Stimulated activated CD4-positive, alpha-beta T cell treated with anti-CD3 and anti-CD28 coated beads, Interleukin-2, amount 100 ng/mL, for 4 hours (primary cell): Measurements from ENCODE around the gene GREM2.

Source experiments
- DNase-seq: peaks from one replicate; pipeline ENCODE4 v3.0.0-alpha.2; 2020; ENCODE audit warnings: low read depth

The GREM2 gene

DNA sequence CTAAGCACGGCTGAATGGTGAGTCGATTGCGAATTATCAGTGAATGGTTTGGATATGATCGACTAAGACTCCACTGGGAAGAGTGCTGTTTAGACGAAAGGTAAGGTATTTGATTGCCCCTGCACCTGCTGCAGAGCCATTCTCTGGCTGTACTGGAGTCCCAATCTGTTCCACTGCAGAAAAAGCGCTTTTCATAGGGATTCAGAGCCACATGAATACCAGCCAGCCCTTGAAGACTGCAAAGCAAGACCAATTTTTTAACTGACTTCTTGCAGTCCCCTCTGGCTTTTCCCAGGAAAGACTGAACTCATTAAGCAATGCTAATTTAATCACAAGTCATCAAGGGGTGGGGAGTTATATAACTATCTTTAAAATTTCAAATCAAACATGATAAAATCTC is 1.3 kb downstream of the GREM2 start:
- no peak for DNase-seq

DNA sequence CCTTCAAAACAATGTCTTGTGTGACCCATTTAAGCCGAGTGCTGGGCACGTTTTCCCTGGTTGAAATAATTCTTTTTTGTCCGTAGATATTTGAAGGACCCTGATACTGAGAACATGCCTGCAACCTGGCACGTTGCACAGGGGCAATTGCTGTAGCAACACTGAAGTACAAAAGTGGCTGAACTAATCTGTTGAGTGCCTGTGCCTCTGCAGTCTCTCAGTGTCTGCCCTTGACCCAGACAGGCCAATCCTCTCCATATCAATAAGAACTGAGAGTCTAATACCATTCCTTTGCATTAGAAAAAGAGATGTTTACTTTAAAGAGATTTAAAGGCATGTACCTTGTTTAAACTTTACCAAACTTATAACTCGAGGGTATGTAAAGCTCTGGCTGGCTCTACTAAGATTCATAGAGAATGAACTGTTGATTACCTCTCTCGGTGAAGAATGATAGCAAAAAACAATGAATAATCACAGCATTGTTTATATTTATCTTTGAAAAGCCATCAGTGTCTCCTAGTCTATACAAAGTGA is 2.4 kb downstream of the GREM2 start:
- DNase-seq = no peak

DNA sequence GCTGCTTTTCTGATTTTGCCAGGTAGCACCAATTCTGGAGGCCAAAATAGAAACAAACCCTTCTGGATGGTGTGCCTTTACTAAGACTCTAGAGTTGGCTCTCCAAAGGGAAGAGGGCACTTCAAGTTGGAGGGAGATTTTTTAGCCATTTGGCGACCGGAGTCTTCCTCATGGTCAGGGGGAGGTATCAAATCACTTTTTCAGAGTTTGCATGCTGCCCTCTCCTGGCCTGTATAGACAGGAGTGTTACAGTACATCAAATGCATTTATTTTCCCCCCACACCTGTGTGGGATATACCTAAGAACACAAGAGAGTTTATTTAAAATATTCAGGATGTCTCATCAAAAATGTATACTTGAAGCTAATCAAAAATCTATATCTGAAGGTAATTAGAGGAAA is 3.2 kb downstream of the GREM2 start:
- no peak for DNase-seq

DNA sequence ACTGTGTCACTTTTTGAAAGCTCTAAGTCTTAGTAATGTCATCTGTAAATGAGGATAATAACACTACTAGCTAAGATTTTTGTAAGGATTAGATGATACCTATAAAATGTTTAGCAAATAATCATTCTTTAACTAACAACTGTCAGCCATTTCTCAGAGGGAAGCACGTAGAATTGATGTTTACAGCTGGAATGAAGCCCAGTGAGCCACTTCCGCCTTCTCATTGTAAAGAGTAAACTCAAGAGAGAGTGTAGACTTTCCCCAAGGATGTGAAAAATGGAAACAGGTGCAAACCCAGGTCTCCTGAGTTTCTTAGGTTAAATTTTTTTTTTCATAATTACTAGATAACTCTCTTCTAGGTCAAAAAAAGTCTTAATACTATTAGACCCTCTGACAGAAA is 4.9 kb downstream of the GREM2 start:
- no peak for DNase-seq

DNA sequence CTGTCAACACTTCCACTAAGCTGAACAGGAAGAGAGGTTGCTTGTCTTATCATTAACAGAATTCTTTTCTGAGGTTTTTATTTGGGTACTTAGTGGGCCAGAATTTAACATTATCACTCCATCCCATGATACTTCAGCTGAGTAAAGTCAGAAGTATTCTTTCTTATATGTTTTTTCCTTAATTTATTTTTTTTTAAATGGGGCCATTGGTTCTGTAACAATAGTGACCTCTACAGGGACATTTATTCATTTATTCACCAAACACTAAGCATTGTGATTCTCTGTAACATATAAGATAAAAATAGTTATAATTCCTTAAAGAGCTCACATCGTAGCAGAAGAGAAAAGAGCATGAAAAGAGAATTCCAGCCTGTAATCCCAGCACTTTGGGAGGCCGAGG is 9.8 kb downstream of the GREM2 start:
- DNase-seq = no peak

DNA sequence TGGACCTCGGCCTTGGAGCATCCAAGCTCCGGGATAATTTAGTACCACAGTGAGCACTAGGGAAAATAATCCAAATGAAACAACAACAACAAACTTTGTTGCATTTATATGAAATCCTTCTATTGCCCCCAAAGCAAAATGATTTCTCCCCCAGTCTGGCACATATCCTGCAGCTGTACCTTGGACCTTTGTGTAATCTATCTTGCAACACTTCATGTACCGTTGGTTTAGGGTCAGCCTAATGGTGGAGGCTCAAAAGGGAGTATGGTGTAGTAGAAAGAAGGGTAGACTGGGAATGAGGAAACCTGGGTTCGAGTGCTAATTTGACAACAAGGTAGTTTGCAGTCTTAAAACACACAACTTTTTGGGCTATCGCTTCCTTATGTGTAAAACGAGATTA is 12.1 kb downstream of the GREM2 start:
- no peak for DNase-seq

DNA sequence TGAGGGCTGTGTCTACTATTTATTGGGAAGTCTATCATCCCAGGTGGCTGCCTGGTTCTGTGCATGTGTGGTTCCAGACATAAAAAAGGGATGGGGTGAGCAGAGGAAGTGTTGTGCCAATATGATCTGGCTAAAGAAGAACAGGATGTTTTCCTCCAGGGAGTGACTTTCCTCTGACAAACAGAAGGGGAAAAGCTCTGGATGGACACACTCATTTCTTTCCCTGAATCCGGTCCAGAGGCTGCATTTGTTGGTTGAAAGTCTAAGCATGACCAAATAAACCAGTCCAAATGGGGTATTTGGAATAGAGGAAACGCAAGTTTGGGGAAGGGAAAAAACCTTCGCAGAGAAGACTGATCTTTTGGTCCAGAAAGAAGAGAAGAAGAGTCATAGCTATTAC is 12.7 kb downstream of the GREM2 start:
- DNase-seq = no peak

DNA sequence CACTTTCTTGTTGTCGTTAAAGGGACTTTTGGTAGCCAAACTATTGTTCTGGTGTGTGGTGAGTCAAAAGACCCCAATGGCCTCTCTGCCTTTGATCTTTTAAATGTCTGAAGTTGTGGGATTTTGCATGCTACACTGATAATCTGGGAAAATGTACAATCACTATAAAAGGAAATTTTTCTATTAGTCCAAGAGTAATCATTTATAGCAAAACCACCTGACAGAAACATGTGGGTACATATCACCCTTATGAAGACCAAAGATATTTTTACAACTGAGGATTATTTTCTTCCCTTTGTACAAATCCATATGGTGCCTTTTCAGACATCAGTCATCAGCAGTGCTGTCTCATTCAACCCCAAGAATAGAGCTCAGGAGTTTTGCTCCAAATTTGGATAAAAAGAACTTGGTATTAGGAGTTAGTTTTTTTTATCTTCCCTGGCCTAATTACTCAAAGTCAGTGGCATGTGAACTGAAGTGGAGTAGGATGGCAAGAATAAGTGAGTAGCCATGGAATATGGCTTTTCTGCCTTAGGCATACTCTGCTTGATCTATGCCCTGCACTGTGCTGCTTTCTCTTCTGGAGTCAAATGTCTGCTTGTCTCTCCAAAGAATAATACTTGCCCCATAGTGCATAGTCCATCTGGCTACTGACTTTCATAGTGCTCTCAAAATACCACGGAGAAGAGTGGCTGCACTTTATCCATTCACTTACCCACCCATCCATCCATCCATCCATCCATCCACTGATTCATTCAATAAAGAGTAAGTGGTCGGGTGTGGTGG is 13.5 kb downstream of the GREM2 start:
- DNase-seq = no peak

DNA sequence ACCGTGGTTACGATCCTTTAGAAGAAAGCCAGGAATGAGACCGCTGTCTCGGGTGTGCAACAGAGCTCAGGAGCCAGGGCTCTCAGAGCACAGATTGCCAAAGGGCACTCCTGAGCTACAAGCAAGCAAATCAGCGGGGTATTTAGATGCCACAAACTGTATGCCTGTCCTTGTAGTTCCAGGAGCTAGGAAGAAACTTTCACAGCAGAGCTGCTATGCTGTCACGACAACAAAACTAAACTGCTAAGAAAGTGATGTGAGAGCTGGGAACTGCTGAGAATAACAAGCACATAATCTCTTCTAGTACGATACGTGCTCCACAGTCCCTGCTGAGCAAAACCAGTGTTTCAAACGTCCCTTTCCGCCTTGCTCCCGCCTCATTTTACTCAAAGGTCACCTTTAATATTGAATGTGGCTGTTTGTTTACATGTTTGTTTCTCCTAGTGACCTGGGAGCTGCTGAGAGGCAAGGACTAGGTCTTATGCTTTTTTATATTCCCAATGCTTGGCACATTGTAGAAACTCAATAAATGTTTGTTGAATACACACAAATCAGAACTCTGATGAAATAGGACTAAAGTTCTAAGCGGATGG is 14.7 kb downstream of the GREM2 start:
- no peak for DNase-seq

DNA sequence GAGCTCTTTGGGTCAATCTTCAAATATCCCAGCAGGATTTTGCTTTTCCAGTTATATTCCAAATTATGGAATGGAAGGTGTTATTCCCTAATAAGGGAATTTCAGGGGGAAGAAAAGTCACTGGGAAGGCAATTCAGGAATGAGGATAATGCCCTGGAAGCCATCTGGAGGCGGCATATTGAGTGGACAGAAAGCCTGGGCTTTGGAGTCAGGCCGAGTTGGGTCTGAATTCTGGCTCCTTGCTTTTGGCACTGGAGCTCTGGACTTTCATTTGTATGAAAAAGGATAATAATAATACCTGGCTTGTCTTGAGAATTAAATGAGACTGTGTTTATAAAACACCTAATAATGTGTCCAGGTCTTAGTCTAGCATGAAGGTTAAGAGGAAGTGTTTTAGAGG is 16.5 kb downstream of the GREM2 start:
- DNase-seq = no peak

DNA sequence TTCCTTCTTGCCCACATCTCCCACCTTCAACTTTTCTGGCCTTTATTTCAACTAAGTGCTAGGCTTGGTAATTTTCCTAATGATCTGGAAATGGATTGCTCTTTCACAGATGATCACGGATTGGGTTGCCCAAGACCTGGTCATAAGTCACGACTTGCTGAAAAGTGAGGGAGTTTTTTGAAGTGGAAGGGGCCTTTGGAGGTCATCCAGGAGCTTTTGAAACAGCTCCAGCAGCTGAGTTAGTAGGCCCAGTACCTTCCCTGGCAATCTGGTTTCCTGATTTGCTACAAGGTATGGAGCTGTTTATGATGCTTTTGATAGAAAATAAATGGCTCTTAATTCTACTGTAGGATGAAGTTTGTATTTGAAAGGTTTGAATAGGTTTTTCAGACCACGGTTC is 20.4 kb downstream of the GREM2 start:
- DNase-seq = no peak

DNA sequence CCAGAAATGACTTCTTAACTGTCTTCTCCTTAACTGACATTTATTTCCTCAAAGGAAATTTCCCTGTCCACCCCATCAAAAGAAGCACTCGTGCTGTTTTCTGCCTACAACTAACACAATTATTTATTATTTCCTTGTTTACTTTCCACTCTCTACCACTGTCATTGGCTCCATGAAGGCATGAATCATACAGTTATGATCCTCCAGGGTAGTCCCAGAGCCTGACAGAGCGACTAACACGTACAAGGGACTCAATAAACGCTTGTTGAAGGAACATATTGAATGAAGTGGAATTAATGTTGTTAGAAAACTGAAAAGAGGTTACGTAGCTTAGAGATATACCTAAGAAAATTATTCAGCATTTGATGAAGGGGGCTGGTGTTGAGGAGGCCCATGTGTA is 20.9 kb downstream of the GREM2 start:
- no peak for DNase-seq

DNA sequence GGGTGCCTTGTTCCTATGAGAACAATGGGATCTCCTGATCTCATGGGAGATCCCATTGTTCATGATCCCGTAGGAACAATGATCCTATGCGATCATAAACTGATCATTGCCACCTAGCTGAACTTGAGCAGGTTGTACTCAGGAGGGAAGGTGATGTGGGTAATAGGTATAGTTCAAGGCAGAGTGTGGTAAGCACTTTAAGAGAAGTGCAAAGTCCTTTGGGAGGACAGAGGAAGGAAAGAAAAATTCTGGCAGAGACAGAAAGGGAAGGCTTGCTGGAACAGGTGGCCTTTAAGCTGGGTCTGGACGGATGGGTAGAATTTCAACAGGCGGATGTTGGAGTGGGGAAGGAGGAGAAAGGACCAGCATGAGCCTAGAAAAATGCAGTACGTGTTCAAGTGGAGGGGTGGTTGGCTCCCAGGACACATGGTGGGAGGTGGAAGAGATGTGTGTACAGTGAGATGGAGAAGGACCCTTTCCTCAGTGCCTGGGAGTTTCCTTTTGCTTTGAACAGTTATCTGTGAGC is 22.3 kb downstream of the GREM2 start:
- DNase-seq = no peak

DNA sequence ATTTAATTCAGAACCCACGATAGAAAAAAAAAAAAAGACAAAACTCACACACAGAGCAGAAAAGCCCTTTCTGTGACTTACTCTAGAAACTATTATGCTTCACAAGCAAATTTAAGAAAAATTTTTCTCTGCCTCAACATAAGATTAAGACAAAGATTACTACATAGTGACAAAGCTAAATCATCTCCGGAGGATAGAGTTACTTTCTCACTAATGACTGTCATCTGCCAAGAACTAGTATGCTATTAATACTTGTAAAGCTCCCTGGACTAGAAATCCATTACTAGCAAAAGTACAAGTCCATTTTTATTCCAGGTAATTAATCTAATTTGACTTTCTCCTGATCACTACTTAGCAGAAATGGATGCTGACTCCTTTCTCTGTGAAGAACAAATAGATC is 25.9 kb downstream of the GREM2 start:
- DNase-seq = no peak

DNA sequence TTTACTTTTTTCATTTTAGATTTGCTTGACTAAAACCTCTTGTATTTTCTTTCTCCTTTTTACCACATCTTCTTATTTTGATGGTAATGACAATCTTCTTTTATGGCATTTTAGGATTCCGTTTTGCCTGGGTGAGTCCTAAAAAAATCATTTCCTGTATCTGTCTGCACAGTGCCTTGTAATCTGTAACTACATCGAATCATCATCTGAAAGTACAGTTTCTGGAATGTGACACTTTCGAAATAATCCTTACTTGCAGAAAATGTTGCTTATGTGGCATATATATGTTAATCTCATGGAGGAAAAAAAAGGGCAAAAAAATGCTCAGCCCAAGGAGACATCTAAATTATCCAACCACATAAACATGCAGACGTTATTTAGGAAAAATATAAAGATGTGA is 29.0 kb downstream of the GREM2 start:
- no peak for DNase-seq

DNA sequence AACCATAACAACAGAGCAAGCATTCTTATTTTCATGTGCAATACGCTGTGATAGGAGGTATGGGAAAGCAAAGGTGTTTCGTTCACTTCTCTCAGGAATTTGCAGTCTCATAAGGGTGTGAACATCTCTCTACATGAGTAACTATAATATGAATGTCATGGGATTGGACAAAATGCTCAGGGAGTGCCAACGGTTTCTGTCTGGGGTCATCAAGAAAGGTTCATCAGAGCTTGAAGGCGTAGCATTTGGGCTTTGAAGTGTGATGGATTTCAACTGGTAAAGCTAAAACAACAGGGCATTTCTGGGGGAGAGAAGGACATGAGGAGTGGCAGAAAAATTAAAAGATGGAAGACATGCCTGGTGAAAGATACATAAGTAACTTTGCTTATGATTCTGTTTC is 32.4 kb downstream of the GREM2 start:
- no peak for DNase-seq

DNA sequence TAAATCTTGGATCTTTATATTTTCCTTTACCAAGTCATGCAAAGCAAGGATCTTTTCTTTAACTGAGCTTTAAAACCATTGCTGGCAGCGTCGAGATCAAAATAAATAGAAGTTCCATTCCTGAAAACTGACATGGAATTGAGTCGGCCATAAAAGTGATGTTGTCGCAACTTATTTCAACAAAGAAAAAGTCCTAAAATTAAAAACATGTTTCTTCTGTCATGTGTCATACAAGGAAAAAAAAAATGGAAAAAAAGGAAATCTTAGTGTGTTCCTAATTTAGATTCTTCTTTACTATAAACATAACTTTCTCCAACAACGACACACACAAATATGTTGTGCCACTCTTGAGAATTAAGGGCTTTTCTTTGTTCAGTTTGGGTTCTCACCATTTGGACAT is 34.9 kb downstream of the GREM2 start:
- DNase-seq = no peak

DNA sequence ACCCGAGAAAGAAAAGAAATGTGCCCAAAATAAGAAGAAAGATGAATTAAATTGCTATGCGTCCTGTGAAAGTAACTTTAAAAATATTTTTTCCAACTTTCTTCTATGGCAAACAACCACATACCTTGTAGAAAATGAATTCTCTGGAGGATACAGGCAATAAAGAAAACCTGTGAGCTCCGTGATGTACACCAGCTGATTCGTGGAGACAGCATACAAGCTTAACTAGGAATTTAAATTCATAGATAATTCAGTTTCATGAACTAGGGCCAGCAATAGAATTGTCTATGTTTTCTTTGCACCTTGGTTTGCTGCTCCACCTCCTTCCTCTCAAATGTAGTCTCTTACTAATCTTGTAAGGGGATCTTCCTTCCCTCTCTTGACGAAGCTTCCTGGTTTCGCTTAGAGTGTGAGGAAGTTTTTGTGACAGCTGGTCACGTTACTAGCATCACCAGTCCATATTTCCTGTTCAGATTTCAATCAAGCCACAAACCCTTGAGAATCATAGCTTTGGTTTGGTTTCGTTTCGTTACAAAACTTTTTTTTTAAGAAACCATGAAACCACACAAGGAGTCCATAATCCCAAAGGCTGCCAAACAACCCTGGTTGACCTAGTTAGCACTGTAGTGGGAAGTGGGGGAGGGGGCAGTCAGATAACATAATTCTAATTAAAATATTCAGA is 35.8 kb downstream of the GREM2 start:
- peak; percentile 3 for DNase-seq

DNA sequence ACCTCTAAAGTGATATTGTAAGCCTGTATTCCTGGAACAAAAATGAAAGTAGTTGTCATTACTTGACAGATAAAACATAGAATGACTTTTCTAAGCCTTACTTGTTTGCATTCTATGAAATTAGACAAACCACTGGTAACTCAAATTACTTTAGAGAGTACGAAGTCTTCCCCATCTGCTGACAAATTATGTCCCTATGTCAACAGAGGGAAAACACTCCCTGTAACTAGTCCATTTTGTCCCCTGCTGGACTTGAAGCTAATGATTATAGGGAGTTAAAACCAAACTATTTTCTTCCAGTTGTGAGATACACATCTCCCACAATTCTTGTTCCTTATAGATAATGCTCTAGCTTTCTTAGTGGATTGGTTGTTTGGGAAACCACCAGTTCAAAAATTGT is 39.6 kb downstream of the GREM2 start:
- DNase-seq = no peak

DNA sequence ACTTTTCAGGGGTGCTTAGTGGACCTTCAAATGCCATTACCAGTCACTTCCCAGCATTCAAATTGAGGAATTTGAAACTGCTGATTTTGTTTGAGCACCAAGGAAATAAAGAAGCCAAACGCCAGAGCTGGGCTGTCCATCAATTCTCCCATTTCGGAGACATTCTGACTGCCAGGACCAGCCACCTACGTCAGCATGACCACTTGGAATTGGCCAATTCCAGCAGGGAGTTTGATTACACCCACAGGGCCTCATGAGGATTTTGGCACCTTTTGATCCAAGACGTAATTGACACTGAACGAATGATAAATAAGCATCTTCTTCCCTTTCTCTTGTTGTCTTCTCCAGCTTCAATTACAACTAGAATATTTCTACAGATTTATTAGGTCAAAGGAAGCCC is 40.2 kb downstream of the GREM2 start:
- DNase-seq = no peak

DNA sequence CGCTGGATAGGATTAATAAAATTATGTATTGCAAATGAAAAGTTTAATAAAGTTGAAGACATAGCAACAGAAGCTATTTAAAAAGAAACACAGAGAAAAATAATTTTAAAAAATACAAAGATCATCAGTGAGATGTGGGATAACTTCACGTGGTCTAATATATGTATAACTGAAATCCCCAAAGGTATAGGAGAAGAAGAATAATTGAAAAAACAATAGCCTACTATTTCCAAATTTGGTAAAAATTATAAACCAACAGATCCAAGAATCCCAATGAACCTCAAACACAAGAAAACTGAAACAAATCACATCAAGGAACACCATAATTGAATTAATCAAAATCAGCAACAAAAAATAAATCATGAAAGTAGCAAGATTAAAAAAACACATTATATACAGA is 44.9 kb downstream of the GREM2 start:
- DNase-seq = no peak

DNA sequence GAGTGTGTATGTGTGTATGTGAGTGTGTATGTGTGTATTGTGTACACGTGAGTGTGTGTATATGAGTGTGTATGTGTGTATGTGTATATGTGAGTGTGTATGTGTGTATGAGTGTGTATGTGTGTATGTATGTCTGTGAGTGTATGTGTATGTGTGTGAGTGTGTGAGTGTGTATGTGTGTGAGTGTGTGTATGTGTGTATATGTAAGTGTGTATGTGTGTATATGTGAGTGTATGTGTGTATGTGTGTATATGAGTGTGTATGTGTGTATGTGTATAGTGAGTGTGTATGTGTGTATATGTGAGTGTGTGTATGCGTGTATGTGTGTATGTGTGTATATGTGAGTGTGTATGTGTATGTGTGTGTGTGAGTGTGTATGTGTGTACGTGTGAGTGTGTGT is 49.2 kb downstream of the GREM2 start:
- no peak for DNase-seq

DNA sequence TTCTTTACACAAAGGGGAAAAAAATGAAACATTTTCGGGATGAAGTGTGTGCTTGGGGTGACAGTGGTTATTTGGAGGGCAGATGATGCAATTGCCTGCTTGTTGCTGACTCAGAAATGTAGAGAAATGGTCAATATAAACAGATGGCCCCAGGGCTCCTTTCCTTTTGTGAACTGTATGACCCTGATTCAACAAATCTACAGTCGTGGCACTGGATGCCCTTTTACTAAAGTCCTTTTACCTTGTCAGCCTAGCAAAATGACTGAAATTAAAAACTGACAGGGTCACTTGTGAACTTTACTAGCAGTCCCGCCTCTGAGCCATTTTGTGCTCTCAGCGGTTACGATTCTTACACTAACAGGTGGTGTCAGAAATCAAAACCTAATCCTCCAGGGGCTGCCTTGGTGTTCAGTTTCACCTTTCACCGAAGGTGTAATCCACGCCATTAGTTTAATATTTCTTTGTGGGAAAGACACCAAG is 49.8 kb downstream of the GREM2 start:
- no peak for DNase-seq
